Pulmonary artery endothelial cell (primary cell): ENCODE measurements around the gene PCDH9. TPM values are rescaled to one million over a fixed set of nuclear protein-coding genes. Genes with fewer than 3 reads are reported as not detected.
A peak's percentile ranks its signal among the peaks of the same experiment; 100 is the strongest.

Source experiments
- DNase-seq: peaks from one replicate; pipeline ENCODE4 v3.0.0-alpha.2; 2011; ENCODE audit warnings: low read depth, low spot score
- total RNA-seq: library from RNA; depleted of rRNA; stranded (reverse); fragments of >200 nt; gene quantifications from 2 replicates; pipeline ENCODE4 v1.2.3, GENCODE V29; 2014

Gene PCDH9
- total RNA-seq, 1 donor from 2014 or later: 2.9 TPM

GRCh38 chr13:67042556-67042955 is 187.6 kb downstream of the PCDH9 start:
- DNase-seq: no peak

- DNase-seq: no peak
These were observed 193.3 kb downstream of the PCDH9 start for GRCh38 chr13:67036699-67037457.

- no peak for DNase-seq
These were observed 197.0 kb downstream of the PCDH9 start for GRCh38 chr13:67033170-67033569.

GRCh38 chr13:67023130-67023876 is 206.8 kb downstream of the PCDH9 start:
- DNase-seq: no peak

GRCh38 chr13:67018775-67019174 is 211.4 kb downstream of the PCDH9 start:
- no peak for DNase-seq

- no peak for DNase-seq
These were observed 212.9 kb downstream of the PCDH9 start for GRCh38 chr13:67017276-67017675.

- DNase-seq: no peak
These were observed 214.0 kb downstream of the PCDH9 start for GRCh38 chr13:67015976-67016600.

GRCh38 chr13:67014399-67014798 is 215.7 kb downstream of the PCDH9 start:
- DNase-seq: no peak

GRCh38 chr13:67013709-67014108 is 216.4 kb downstream of the PCDH9 start:
- no peak for DNase-seq

- DNase-seq: no peak
These were observed 222.0 kb downstream of the PCDH9 start for GRCh38 chr13:67008075-67008668.

GRCh38 chr13:67004511-67004910 is 225.6 kb downstream of the PCDH9 start:
- DNase-seq: no peak

GRCh38 chr13:67003743-67004142 is 226.4 kb downstream of the PCDH9 start:
- no peak for DNase-seq

- no peak for DNase-seq
These were observed 228.8 kb downstream of the PCDH9 start for GRCh38 chr13:67001363-67001762.

- DNase-seq: no peak
These were observed 233.6 kb downstream of the PCDH9 start for GRCh38 chr13:66996503-66996902.

- DNase-seq: no peak
These were observed 234.9 kb downstream of the PCDH9 start for GRCh38 chr13:66995203-66995611.

- DNase-seq: no peak
These were observed 235.5 kb downstream of the PCDH9 start for GRCh38 chr13:66994517-66995202.

GRCh38 chr13:66994097-66994496 is 236.0 kb downstream of the PCDH9 start:
- peak; percentile 37 for DNase-seq

GRCh38 chr13:66992719-66993118 is 237.4 kb downstream of the PCDH9 start:
- DNase-seq: no peak

GRCh38 chr13:66992183-66992582 is 238.0 kb downstream of the PCDH9 start:
- peak; percentile 39 for DNase-seq

- DNase-seq: no peak
These were observed 245.9 kb downstream of the PCDH9 start for GRCh38 chr13:66984241-66984640.

- no peak for DNase-seq
These were observed 248.2 kb downstream of the PCDH9 start for GRCh38 chr13:66981912-66982311.
